Ascending aorta (tissue), 2 donors: Measurements from ENCODE around the gene EEF1AKMT1. TPM values are rescaled to one million over a fixed set of nuclear protein-coding genes. Genes with fewer than 3 reads are reported as not detected.

ENCODE experiments used
- DNase-seq, 2 donors: peaks; one replicate each; pipeline ENCODE4 v3.0.0-alpha.2; 2019; ENCODE audit warnings: low spot score in 2 of 2
- H3K27ac ChIP-seq, 2 donors: fragments of 200-600 bp; sonication (generic); one replicate each; pipeline ENCODE4 v1.5.1; 2016 to 2017; ENCODE audit warnings: mild to moderate bottlenecking in 1 of 2
- H3K27me3 ChIP-seq: fragments of 200-600 bp; sonication (generic); one replicate; pipeline ENCODE4 v1.5.1; 2017
- H3K36me3 ChIP-seq, 2 donors: fragments of 200-600 bp; sonication (generic); one replicate each; pipeline ENCODE4 v1.5.1; 2016
- H3K4me1 ChIP-seq, 2 donors: fragments of 200-600 bp; sonication (generic); one replicate each; pipeline ENCODE4 v1.5.1; 2016 to 2017; ENCODE audit warnings: mild to moderate bottlenecking in 1 of 2
- H3K4me3 ChIP-seq, 2 donors: fragments of 200-600 bp; sonication (generic); one replicate each; pipeline ENCODE4 v1.5.1; 2016 to 2017; ENCODE audit warnings: mild to moderate bottlenecking in 1 of 2
- H3K9me3 ChIP-seq, 2 donors: fragments of 200-600 bp; sonication (generic); one replicate each; pipeline ENCODE4 v1.5.1; 2016
- intact Hi-C: fragments of 100-400 bp; cut with DNase I; formaldehyde crosslinking; loops from one replicate; pipeline ENCODE4 v1.15.1; 2023
- total RNA-seq: library from RNA; depleted of rRNA; stranded (reverse); fragments of >200 nt; gene quantifications from one replicate; pipeline ENCODE4 v1.1.0, GENCODE V29; 2016
- TF ChIP-seq, protein P1 (sequence below), 3 experiments: fragments of 200-600 bp in 2 of 3; fragments of 450-650 bp in 1 of 3; sonication (generic) in 2 of 3; IDR thresholded peaks; one replicate each; pipeline ENCODE4 v1.5.1; 2016 to 2019; ENCODE audit warnings: antibody characterized with exemption in 3 of 3, mild to moderate bottlenecking in 1 of 3, moderate library complexity in 1 of 3

The EEF1AKMT1 gene
- total RNA-seq, 1 donor from 2014 or later, result not detected

DNA sequence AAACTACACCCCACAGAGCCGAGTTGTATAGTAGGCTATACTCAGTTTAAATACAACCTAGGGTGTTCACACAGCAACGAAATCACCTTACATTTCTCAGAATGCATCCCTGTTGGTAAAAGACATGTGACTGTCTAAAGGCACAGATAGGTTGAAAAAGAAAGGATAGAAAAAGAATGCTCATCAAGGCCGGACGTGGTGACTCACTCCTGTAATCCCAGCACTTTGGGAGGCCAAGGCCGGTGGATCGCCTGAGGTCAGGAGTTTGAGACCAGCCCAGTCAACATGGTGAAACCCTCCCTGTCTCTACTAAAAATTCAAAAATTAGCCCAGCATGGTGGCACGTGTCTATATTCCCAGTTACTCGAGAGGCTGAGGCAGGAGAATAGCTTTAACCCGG, 74.0 kb downstream of the EEF1AKMT1 start:
- no peaks in the 10 kb centered on the region for H3K9me3 ChIP-seq
- intact Hi-C loops, result loop anchor here (10.0 kb wide), 4 partner anchors 575 to 835 kb away; partner anchors contain the start of genes ZDHHC20, ZMYM2 and ZMYM5
- no peaks in the 10 kb centered on the region for H3K27me3 ChIP-seq
- DNase-seq, result no peak
- no peaks in the 10 kb centered on the region for H3K36me3 ChIP-seq
- no peak overlapping the region for H3K4me3 ChIP-seq
- H3K4me1 ChIP-seq, result peaks cover 3% of the 10 kb centered on the region in 2 donors
- TF ChIP-seq, protein P1, sequence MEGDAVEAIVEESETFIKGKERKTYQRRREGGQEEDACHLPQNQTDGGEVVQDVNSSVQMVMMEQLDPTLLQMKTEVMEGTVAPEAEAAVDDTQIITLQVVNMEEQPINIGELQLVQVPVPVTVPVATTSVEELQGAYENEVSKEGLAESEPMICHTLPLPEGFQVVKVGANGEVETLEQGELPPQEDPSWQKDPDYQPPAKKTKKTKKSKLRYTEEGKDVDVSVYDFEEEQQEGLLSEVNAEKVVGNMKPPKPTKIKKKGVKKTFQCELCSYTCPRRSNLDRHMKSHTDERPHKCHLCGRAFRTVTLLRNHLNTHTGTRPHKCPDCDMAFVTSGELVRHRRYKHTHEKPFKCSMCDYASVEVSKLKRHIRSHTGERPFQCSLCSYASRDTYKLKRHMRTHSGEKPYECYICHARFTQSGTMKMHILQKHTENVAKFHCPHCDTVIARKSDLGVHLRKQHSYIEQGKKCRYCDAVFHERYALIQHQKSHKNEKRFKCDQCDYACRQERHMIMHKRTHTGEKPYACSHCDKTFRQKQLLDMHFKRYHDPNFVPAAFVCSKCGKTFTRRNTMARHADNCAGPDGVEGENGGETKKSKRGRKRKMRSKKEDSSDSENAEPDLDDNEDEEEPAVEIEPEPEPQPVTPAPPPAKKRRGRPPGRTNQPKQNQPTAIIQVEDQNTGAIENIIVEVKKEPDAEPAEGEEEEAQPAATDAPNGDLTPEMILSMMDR (IDR thresholded peaks at IDR 0.05), result no peak
- no peak overlapping the region for H3K27ac ChIP-seq

DNA sequence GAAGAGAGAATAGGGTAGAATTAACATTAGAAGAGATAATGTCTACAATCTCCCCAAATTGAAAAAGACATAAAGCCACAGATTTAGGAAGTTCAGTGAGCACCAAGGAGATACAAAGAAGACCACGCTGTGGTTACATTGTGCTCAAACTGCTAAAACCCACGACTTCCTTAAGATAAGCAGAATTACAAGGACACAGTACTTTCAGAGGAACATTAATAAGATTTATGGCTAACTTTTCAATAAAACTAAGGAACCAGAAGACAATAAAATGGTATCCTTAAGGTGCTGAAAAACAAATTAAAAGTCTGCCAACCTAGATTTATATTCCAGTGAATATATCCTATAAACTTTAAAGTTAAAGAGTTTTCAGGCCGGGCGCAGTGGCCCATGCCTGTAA, 77.7 kb downstream of the EEF1AKMT1 start:
- Histone ChIP-seq H3K4me3 (no peak overlapping the region), H3K27ac (no peak overlapping the region), H3K36me3 (no peaks in the 10 kb centered on the region), H3K27me3 (no peaks in the 10 kb centered on the region), H3K4me1 (no peaks in the 10 kb centered on the region), H3K9me3 (no peaks in the 10 kb centered on the region)
- intact Hi-C loops, result no loop called here
- TF ChIP-seq, protein P1 (IDR thresholded peaks at IDR 0.05), result no peak
- no peak for DNase-seq

DNA sequence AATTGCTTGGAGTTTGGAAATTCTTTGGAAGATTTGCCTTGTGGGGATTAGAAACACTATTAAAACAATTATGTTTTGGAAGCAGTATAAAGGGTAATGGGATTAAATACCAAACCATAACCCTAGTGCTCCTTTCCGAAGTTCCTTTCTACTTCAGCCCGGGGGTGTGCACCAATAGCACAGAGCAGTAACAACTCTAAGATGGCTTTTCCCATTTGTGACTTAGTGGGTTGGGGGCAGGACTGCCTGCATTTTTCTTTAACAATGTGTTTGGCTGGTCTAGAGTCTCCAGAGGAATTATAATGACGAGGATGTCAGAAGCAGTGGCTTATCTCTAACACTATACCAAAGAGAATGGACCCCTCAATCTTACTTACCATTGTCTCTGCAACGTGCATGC, 82.1 kb downstream of the EEF1AKMT1 start:
- no peaks in the 10 kb centered on the region for H3K9me3 ChIP-seq
- TF ChIP-seq, protein P1 (IDR thresholded peaks at IDR 0.05), result no peak
- H3K27me3 ChIP-seq, result no peaks in the 10 kb centered on the region
- H3K27ac ChIP-seq, result no peak overlapping the region
- no peaks in the 10 kb centered on the region for H3K4me1 ChIP-seq
- DNase-seq, result no peak
- no peak overlapping the region for H3K4me3 ChIP-seq
- H3K36me3 ChIP-seq, result peaks cover 0 to 7% of the 10 kb centered on the region in 2 donors
- intact Hi-C loops, result no loop called here

DNA sequence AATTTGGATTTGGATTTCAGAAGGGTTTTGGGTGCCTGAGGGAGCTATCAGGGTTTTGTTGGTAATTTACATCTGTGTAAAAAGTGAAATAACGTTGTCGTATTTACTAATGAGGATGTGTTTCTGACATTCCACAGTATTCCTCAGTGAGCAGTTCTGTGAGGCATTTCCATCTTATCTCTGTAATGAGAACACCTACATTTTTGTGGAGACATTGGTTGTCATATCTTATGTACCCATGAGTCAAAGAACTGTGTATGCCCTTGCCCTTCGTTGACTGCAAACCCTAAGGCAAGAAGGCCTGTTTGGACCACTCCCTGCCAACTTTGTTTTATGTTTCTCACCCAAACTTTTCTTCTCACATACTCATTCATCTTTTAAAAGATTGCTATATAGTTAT, 84.5 kb downstream of the EEF1AKMT1 start:
- Histone ChIP-seq H3K9me3 (no peaks in the 10 kb centered on the region), H3K27me3 (no peaks in the 10 kb centered on the region), H3K36me3 (peaks cover 0 to 7% of the 10 kb centered on the region in 2 donors), H3K4me3 (no peak overlapping the region), H3K4me1 (no peaks in the 10 kb centered on the region), H3K27ac (no peak overlapping the region)
- no peak for DNase-seq
- TF ChIP-seq, protein P1 (IDR thresholded peaks at IDR 0.05), result no peak
- intact Hi-C loops, result no loop called here

DNA sequence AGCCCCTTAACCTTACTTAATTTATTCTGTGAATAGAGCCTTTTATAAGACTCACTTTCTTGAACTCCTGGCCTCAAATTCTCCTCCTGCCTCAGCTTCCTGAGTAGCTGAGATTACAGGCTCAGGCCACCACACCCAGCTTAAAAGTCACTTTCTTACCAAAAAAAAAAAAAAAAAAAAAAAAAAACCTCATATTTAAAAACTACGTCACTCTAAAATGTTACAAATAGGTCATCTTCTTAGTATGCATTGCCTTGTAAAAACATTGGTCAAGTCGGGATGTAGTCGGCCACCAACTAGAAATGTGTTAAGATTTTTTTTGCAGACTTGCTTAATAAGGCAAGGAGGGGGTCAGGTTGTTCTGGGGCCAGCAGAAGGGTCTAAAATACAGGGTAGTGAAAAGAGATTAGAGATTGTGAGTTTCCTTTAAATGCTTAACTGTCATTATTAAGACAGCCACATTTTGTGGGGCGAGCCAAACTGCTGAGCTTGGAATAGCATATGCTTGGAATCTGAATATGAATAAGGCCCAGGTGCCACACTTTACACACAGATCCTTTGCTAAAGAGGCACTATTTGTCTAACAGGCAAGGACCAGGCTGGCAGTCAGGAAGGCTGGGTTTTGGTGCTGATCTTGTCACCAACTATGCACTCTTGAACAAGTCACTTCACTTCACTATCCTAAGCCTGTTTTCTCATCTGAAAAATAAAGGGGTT, 86.7 kb downstream of the EEF1AKMT1 start:
- no peak for DNase-seq
- H3K9me3 ChIP-seq, result no peaks in the 10 kb centered on the region
- H3K36me3 ChIP-seq, result peaks cover 0 to 7% of the 10 kb centered on the region in 2 donors
- no peak overlapping the region for H3K4me3 ChIP-seq
- H3K27ac ChIP-seq, result no peak overlapping the region
- no peaks in the 10 kb centered on the region for H3K27me3 ChIP-seq
- TF ChIP-seq, protein P1 (IDR thresholded peaks at IDR 0.05), result no peak
- intact Hi-C loops, result no loop called here
- H3K4me1 ChIP-seq, result no peaks in the 10 kb centered on the region
